Measurements from ENCODE around the gene RALB.

The RALB gene

DNA sequence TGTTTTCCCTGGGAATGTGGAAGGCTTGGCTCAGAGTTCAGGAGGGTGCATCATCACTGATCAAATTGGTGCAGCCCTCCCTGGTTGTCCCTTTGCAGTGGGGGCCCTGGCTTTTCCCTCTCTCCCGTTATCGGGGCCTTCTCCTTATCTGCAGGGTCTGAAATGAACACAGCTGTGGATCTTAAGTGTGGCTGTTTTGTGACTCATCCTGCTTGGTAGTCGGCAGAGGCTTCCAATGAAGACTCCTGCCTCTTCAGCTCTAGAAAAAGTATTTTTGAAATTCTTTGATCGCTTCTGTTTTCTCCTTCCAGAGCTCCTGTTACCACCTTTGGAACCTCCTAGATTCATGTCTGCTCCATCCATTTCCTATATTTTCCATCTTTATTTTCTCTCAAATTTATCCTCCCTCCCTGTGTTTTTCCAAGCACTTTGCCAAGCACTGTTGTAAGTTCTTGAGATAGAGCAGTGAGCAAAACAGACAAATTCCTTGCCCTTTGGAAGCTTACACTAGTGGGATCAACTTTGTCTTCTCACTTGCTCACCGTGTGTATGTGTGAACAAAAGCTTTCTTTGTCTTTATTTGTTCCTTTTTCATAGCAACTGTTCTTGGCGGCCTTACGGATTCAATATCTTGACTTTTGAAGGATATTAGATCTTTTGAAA lies 45.7 kb downstream of the RALB start (continued):
- no peak for TF ChIP-seq ZSCAN18 (tag by site-specific recombination; IDR thresholded peaks at IDR 0.05)
- no peak for TF ChIP-seq KLF10 (tag by site-specific recombination; IDR thresholded peaks at IDR 0.05)
- no peak for TF ChIP-seq MEIS1 (CRISPR knock-in tag; IDR thresholded peaks at IDR 0.05; ENCODE audit: borderline replicate concordance)
- TF ChIP-seq ZNF837 (tag by site-specific recombination; IDR thresholded peaks at IDR 0.05) = no peak
- TF ChIP-seq ZNF830 (tag by site-specific recombination; IDR thresholded peaks at IDR 0.05; ENCODE audit: low read depth) = no peak

DNA sequence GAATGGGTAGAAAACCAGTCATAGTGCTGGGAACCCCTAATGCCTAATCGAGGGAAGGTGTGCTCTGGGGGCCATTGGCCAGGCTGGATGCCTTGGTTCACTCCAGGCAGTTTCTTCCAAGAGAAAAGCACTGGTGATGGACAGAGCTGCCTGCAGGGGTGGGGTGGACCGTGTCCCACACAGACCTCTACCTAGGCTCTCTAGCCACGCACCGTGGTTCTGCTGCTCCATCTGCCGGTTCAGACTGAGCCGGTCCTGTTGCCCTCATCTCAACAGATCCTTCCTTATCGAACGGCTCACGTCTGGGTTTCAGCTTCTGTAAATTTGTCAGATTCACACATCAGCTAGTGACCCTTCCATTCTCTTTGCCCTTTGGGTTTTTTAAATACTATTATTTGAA lies 46.4 kb downstream of the RALB start:
- no peak for TF ChIP-seq ZNF549 (tag by site-specific recombination; IDR thresholded peaks at IDR 0.05)
- TF ChIP-seq ZNF596 (tag by site-specific recombination; IDR thresholded peaks at IDR 0.05) = no peak
- no peak for TF ChIP-seq ZNF19 (tag by site-specific recombination; IDR thresholded peaks at IDR 0.05; ENCODE audit: low read depth)
- no peak for TF ChIP-seq ZNF223 (tag by site-specific recombination; IDR thresholded peaks at IDR 0.05)
- no peak for TF ChIP-seq ZNF664 (tag by site-specific recombination; IDR thresholded peaks at IDR 0.05)
- TF ChIP-seq KLF7 (tag by site-specific recombination; IDR thresholded peaks at IDR 0.05; ENCODE audit: borderline replicate concordance) = no peak

GRCh38 chr2:120299561-120299960 lies 46.9 kb downstream of the RALB start:
- TF ChIP-seq, protein P1, sequence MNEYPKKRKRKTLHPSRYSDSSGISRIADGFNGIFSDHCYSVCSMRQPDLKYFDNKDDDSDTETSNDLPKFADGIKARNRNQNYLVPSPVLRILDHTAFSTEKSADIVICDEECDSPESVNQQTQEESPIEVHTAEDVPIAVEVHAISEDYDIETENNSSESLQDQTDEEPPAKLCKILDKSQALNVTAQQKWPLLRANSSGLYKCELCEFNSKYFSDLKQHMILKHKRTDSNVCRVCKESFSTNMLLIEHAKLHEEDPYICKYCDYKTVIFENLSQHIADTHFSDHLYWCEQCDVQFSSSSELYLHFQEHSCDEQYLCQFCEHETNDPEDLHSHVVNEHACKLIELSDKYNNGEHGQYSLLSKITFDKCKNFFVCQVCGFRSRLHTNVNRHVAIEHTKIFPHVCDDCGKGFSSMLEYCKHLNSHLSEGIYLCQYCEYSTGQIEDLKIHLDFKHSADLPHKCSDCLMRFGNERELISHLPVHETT (tag by site-specific recombination; IDR thresholded peaks at IDR 0.05) = no peak
- TF ChIP-seq SP3 (tag by site-specific recombination; IDR thresholded peaks at IDR 0.05) (no peak), SETDB1 (IDR thresholded peaks at IDR 0.05; ENCODE audit: insufficient read length, low read length) (no peak), ZNF768 (tag by site-specific recombination; IDR thresholded peaks at IDR 0.05) (no peak), ZNF292 (tag by site-specific recombination; IDR thresholded peaks at IDR 0.05; ENCODE audit: borderline replicate concordance, low read depth) (no peak), IKZF3 (tag by site-specific recombination; IDR thresholded peaks at IDR 0.05) (no peak), ZNF585B (tag by site-specific recombination; IDR thresholded peaks at IDR 0.05) (no peak), ZNF530 (tag by site-specific recombination; IDR thresholded peaks at IDR 0.05; ENCODE audit: low read depth) (no peak), ZNF654 (tag by site-specific recombination; IDR thresholded peaks at IDR 0.05; ENCODE audit: low read depth) (no peak), MZF1 (tag by site-specific recombination; IDR thresholded peaks at IDR 0.05; ENCODE audit: borderline replicate concordance) (no peak)
- TF ChIP-seq, protein P2, sequence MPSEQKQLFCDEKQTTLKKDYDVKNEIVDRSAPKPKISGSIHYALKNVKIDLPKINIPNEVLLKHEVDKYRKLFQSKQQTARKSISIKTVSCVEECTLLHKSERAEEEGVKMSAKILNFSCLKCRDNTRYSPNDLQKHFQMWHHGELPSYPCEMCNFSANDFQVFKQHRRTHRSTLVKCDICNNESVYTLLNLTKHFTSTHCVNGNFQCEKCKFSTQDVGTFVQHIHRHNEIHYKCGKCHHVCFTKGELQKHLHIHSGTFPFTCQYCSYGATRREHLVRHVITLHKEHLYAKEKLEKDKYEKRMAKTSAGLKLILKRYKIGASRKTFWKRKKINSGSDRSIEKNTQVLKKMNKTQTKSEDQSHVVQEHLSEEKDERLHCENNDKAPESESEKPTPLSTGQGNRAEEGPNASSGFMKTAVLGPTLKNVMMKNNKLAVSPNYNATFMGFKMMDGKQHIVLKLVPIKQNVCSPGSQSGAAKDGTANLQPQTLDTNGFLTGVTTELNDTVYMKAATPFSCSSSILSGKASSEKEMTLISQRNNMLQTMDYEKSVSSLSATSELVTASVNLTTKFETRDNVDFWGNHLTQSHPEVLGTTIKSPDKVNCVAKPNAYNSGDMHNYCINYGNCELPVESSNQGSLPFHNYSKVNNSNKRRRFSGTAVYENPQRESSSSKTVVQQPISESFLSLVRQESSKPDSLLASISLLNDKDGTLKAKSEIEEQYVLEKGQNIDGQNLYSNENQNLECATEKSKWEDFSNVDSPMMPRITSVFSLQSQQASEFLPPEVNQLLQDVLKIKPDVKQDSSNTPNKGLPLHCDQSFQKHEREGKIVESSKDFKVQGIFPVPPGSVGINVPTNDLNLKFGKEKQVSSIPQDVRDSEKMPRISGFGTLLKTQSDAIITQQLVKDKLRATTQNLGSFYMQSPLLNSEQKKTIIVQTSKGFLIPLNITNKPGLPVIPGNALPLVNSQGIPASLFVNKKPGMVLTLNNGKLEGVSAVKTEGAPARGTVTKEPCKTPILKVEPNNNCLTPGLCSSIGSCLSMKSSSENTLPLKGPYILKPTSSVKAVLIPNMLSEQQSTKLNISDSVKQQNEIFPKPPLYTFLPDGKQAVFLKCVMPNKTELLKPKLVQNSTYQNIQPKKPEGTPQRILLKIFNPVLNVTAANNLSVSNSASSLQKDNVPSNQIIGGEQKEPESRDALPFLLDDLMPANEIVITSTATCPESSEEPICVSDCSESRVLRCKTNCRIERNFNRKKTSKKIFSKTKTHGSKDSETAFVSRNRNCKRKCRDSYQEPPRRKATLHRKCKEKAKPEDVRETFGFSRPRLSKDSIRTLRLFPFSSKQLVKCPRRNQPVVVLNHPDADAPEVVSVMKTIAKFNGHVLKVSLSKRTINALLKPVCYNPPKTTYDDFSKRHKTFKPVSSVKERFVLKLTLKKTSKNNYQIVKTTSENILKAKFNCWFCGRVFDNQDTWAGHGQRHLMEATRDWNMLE (tag by site-specific recombination; conservative IDR thresholded peaks at IDR 0.05; ENCODE audit: low read depth) = no peak
- H3K36me3 ChIP-seq (ENCODE audit: control insufficient read depth in 2 of 2, insufficient read depth in 1 of 2, low read length in 2 of 2) = no peaks in the 10 kb centered on the region; a peak in 1 of 3 replicates
- ChIA-PET CTCF (interaction anchor here (11.2 kb wide), 1 partner anchor 13 kb away, joined by 74 read pairs; no protein-coding TSS in a partner anchor), POLR2A (no interaction called here)
- H3K4me1 ChIP-seq (ENCODE audit: control insufficient read depth, insufficient read depth, low read length) = no peaks in the 10 kb centered on the region
- H3K27ac ChIP-seq (ENCODE audit: extremely low read depth, low read depth, low read length) = no peak overlapping the region
- no peak overlapping the region for H3K4me3 ChIP-seq (ENCODE audit: low read depth, low read length)
- H3K9me3 ChIP-seq (ENCODE audit: control insufficient read depth, insufficient read depth, low read depth, low read length) = no peaks in the 10 kb centered on the region

More for the DNA sequence above, 46.4 kb downstream of the RALB start:
- POLR2A ChIA-PET = no interaction called here
- Histone ChIP-seq H3K9me3 (ENCODE audit: control insufficient read depth, insufficient read depth, low read depth, low read length) (no peaks in the 10 kb centered on the region), H3K4me3 (ENCODE audit: low read depth, low read length) (no peak overlapping the region), H3K36me3 (ENCODE audit: control insufficient read depth in 2 of 2, insufficient read depth in 1 of 2, low read length in 2 of 2) (peaks cover 0 to 1% of the 10 kb centered on the region in 2 experiments), H3K27ac (ENCODE audit: extremely low read depth, low read depth, low read length) (no peak overlapping the region), H3K4me1 (ENCODE audit: control insufficient read depth, insufficient read depth, low read length) (no peaks in the 10 kb centered on the region)
- CTCF ChIA-PET = interaction anchor here (0.6 to 11.2 kb wide), 2 partner anchors 14 to 768 kb away, joined by 5 to 74 read pairs; no protein-coding TSS in a partner anchor

Data from HEK293 (cell line).